ENCODE data around the gene LAMC2.
"Not testable (repeated sequence)": the region's sequence is repeated elsewhere in the genome, so short reads cannot be mapped to it uniquely, and the experiment has no call there.

LAMC2 gene

DNA sequence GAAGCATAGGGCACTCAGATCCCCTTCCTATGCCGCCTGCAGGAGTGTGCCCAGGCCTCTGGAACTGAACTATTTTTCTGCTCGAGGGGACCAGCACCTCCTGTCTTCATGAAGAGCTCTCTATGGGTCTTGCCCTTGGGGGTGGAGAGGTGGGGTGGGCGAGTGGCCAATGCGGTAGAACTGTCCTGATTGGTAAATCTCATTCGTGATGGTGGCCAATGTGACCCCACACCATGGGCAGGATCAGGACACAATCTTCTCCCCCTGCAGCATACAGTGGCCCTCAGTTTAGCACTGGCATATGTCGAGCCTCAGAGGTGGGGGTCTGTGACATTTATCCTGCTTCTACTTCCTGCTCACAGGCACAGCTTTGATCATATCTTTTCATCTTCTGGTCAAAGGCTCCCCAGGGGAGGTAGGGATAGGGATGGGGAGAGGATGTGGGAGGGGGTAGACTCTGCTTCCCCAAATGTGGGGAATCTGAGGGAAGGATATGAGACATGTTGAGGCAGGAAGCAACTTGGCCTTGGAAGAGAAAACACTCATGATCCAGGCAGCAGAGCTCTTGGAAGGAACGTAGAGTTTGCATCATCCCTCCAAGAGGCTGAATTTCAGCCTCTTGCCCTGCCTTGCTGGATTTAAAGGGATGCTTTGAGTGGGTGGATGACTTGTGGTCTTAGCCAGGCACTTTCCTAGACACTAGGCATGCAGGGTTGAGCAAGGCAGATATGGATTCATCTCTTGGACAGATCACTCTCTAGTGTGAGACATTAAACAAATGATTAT, 81.8 kb downstream of the LAMC2 start:
- no peak overlapping the region for H3K27ac ChIP-seq (ENCODE audit: low read depth, low read length)
- 89% methylated on average over 7 of the region's 7 CpGs for WGBS
- H3K36me3 ChIP-seq (ENCODE audit: insufficient read depth, low read length) = no peaks in the 10 kb centered on the region

DNA sequence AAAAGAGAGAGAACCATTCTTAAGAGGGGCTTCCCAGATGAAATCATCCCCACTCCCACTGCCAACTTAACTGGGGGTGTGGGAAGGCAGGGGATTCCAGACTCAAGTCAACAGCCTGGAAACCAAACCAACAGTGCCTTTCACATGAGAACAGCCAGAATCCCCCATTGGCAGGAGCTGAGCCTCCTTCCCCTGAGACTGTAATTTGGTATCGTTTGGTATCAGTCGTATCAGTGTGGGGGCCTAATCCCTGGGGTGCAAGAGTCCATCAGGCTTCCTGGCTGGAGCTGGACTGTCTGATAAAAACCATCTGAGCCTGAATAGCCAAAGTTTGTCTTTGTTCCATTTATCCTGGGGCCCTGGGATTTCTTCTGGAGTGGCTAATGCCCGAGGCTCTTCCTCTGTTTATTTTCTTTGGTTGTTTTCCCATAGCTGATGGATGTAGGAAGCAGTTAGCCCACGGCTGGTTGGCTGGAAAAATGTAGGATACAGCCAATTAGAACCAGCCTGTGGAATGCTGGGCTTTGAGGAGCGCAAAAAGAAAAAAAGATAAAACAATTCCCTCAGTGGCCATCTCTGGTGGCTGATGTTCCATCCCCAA, 84.6 kb downstream of the LAMC2 start:
- no peak overlapping the region for H3K27ac ChIP-seq (ENCODE audit: low read depth, low read length)
- 85% methylated on average over 5 of the region's 5 CpGs for WGBS
- no peaks in the 10 kb centered on the region for H3K4me1 ChIP-seq (ENCODE audit: insufficient read depth, low read length)

More for the DNA sequence above, 81.8 kb downstream of the LAMC2 start:
- no peak overlapping the region for H3K9ac ChIP-seq (ENCODE audit: low read depth, low read length)
- no peak overlapping the region for H3K4me3 ChIP-seq (ENCODE audit: low read length)
- H3K4me1 ChIP-seq (ENCODE audit: insufficient read depth, low read length) = no peaks in the 10 kb centered on the region
- no peaks in the 10 kb centered on the region for H3K9me3 ChIP-seq (ENCODE audit: insufficient read depth, low read depth, low read length)
- no peaks in the 10 kb centered on the region for H3K27me3 ChIP-seq (ENCODE audit: insufficient read depth, low read length)

DNA sequence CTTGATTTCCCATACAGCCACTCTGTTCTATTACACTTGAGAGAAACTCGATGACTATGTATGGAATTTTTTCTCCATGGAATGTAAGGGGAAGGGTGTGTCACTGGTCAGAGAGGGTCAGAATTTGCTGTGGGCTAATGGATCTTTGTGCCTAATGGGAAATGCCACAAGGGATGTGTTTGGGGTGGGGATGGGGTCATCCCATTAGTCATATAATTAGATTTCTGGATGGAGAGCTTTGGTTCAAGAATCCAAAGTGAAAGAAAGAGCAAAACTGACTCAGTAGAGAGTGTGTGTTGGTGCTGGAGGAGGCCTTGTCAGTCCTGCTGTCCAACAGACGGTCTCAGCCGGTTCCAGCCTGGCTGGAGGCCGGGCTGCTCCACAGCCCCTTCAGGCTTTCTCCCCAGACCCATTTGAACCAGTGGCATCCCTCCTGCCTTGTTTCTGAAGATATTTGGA, 86.4 kb downstream of the LAMC2 start:
- H3K9ac ChIP-seq (ENCODE audit: low read depth, low read length) = no peak overlapping the region
- no peaks in the 10 kb centered on the region for H3K36me3 ChIP-seq (ENCODE audit: insufficient read depth, low read length)
- H3K9me3 ChIP-seq (ENCODE audit: insufficient read depth, low read depth, low read length) = no peaks in the 10 kb centered on the region
- H3K4me3 ChIP-seq (ENCODE audit: low read length) = no peak overlapping the region
- no peaks in the 10 kb centered on the region for H3K27me3 ChIP-seq (ENCODE audit: insufficient read depth, low read length)
- WGBS = 92% methylated on average over 4 of the region's 4 CpGs
- H3K4me1 ChIP-seq (ENCODE audit: insufficient read depth, low read length) = 0 out of 2 replicates have a peak, but pooled peaks cover 4% of the 10 kb centered on the region
- no peak overlapping the region for H3K27ac ChIP-seq (ENCODE audit: low read depth, low read length)

More for the DNA sequence above, 84.6 kb downstream of the LAMC2 start:
- Histone ChIP-seq H3K4me3 (ENCODE audit: low read length) (no peak overlapping the region), H3K9me3 (ENCODE audit: insufficient read depth, low read depth, low read length) (no peaks in the 10 kb centered on the region), H3K9ac (ENCODE audit: low read depth, low read length) (no peak overlapping the region), H3K27me3 (ENCODE audit: insufficient read depth, low read length) (no peaks in the 10 kb centered on the region), H3K36me3 (ENCODE audit: insufficient read depth, low read length) (no peaks in the 10 kb centered on the region)

DNA sequence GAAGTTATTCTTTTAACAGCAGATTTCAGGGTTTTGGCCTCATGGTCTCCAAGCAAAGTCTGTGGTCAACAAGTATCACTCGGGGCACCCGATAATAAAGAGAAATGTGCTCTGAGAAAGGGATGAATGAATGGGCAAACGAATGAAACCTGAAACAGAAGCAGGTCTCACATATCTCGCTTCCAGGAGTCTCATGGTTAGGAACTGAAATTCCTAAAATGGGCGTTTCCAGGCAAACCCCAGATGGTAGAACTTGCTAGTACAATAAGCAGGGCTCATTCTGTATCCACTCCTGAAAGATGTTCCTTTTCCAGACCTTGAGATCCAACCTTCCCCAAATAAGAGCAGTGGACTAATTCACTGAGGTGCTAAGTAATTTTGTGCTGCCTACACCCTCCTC, 87.2 kb downstream of the LAMC2 start:
- 92% methylated on average over 5 of the region's 5 CpGs for WGBS
- Histone ChIP-seq H3K4me1 (ENCODE audit: insufficient read depth, low read length) (peaks cover 10% of the 10 kb centered on the region; the same call in 1 of the 2 replicates), H3K9me3 (ENCODE audit: insufficient read depth, low read depth, low read length) (no peaks in the 10 kb centered on the region), H3K27me3 (ENCODE audit: insufficient read depth, low read length) (no peaks in the 10 kb centered on the region), H3K9ac (ENCODE audit: low read depth, low read length) (no peak overlapping the region), H3K36me3 (ENCODE audit: insufficient read depth, low read length) (no peaks in the 10 kb centered on the region), H3K4me3 (ENCODE audit: low read length) (no peak overlapping the region), H3K27ac (ENCODE audit: low read depth, low read length) (no peak overlapping the region)

DNA sequence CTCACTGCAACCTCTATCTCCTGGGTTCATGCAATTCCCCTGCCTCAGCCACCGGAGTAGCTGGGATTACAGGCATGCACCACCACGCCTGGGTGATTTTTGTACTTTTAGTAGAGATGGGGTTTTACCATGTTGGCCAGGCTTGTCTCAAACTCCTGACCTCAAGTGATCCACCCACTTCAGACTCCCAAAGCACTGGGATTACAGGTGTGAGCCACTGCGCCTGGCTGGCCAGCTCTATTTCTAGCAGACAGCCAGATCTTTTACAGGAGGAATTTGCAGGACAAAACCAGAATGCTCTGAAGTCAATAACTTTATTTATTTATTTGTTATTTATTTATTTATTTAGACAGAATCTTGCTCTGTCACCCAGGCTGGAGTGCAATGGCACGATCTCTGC, 87.9 kb downstream of the LAMC2 start:
- not testable (repeated sequence) for H3K27me3 ChIP-seq (ENCODE audit: insufficient read depth, low read length); H3K27ac ChIP-seq (ENCODE audit: low read depth, low read length); H3K9me3 ChIP-seq (ENCODE audit: insufficient read depth, low read depth, low read length); H3K36me3 ChIP-seq (ENCODE audit: insufficient read depth, low read length); H3K4me3 ChIP-seq (ENCODE audit: low read length); H3K9ac ChIP-seq (ENCODE audit: low read depth, low read length)
- H3K4me1 ChIP-seq (ENCODE audit: insufficient read depth, low read length) = peaks cover 17% of the 10 kb centered on the region
- 98% methylated on average over 4 of the region's 4 CpGs for WGBS

DNA sequence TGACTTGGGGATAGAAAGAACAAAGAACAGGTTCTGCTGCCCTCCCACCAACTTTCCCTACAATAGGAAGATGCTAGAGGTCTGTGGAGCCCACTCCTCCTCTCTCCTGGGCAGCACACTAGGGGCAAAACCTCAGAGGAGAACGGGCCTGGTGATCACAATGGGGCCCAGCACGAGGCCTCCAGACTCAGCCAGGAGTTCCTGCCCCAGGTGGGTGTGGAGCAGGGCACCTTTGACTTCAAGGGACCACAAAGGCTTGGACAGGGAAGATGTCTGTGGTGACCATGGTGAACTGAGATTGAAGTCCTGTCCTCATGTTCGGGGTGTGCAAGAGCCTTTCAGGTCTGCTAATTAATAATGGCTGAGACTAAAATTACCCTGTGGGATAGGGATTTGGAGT, 88.8 kb downstream of the LAMC2 start:
- Histone ChIP-seq H3K27me3 (ENCODE audit: insufficient read depth, low read length) (no peaks in the 10 kb centered on the region), H3K9ac (ENCODE audit: low read depth, low read length) (no peak overlapping the region), H3K27ac (ENCODE audit: low read depth, low read length) (no peak overlapping the region), H3K4me3 (ENCODE audit: low read length) (no peak overlapping the region), H3K36me3 (ENCODE audit: insufficient read depth, low read length) (no peaks in the 10 kb centered on the region), H3K4me1 (ENCODE audit: insufficient read depth, low read length) (peaks cover 25% of the 10 kb centered on the region), H3K9me3 (ENCODE audit: insufficient read depth, low read depth, low read length) (no peaks in the 10 kb centered on the region)
- 86% methylated on average over 3 of the region's 3 CpGs for WGBS

DNA sequence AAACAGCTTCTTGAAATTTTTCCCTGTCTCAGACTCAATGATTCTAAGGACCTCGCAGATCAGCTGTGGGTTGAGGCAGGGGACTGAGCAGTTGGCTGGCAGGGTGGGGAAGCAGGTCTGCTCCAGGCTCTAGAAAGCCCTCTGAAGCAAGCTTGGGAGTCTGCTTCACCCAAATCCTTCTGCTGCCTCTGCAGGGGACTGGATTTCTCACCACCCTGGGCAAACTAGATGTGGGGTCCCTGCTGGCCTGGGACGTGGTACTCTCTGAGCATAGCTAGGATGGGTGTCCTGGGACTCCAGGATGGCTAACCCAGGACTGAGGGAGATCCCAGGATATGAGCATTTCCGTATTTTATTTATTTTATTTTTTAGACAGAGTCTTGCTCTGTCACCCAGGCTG, 89.3 kb downstream of the LAMC2 start:
- Histone ChIP-seq H3K9me3 (ENCODE audit: insufficient read depth, low read depth, low read length) (no peaks in the 10 kb centered on the region), H3K27me3 (ENCODE audit: insufficient read depth, low read length) (no peaks in the 10 kb centered on the region), H3K36me3 (ENCODE audit: insufficient read depth, low read length) (no peaks in the 10 kb centered on the region), H3K4me1 (ENCODE audit: insufficient read depth, low read length) (peaks cover 26% of the 10 kb centered on the region), H3K9ac (ENCODE audit: low read depth, low read length) (no peak overlapping the region), H3K27ac (ENCODE audit: low read depth, low read length) (no peak overlapping the region), H3K4me3 (ENCODE audit: low read length) (no peak overlapping the region)
- 93% methylated on average over 3 of the region's 3 CpGs for WGBS

DNA sequence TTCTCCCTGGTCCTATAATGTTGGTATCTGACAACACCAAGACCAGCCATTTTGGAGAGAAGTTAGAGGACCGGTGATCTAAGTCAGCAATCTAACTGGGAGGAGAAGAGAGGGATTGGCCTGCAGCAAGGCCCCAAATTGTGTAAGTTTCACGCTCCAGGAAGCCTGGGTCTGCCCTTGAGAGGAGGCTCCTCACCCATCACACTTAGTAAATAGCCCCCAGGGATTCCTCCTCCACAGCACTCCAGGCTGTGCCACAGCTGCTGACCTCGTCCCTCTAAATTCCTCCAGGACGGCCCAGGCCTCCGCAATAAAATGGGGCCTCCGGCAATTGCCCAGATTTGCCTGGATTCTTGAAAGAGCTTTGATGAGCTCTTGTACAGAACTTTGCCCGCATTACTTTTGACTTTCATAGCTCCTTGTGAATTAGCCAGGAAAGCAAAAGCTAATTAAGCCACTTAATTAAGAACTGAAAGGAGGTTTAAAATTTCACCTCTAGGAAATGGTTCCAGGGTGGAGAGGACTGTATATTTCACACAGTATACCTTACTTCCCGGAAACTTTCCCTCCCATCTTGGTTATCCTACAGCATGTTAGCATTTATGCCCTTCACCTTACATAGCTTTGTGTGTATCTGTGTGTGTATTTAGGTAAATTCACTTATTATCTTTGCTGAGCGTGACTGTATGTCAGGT, 90.5 kb downstream of the LAMC2 start:
- no peaks in the 10 kb centered on the region for H3K9me3 ChIP-seq (ENCODE audit: insufficient read depth, low read depth, low read length)
- no peaks in the 10 kb centered on the region for H3K27me3 ChIP-seq (ENCODE audit: insufficient read depth, low read length)
- peaks cover 26% of the 10 kb centered on the region for H3K4me1 ChIP-seq (ENCODE audit: insufficient read depth, low read length)
- H3K36me3 ChIP-seq (ENCODE audit: insufficient read depth, low read length) = no peaks in the 10 kb centered on the region
- H3K27ac ChIP-seq (ENCODE audit: low read depth, low read length) = no peak overlapping the region
- H3K9ac ChIP-seq (ENCODE audit: low read depth, low read length) = no peak overlapping the region
- H3K4me3 ChIP-seq (ENCODE audit: low read length) = no peak overlapping the region
- 83% methylated on average over 7 of the region's 9 CpGs for WGBS

DNA sequence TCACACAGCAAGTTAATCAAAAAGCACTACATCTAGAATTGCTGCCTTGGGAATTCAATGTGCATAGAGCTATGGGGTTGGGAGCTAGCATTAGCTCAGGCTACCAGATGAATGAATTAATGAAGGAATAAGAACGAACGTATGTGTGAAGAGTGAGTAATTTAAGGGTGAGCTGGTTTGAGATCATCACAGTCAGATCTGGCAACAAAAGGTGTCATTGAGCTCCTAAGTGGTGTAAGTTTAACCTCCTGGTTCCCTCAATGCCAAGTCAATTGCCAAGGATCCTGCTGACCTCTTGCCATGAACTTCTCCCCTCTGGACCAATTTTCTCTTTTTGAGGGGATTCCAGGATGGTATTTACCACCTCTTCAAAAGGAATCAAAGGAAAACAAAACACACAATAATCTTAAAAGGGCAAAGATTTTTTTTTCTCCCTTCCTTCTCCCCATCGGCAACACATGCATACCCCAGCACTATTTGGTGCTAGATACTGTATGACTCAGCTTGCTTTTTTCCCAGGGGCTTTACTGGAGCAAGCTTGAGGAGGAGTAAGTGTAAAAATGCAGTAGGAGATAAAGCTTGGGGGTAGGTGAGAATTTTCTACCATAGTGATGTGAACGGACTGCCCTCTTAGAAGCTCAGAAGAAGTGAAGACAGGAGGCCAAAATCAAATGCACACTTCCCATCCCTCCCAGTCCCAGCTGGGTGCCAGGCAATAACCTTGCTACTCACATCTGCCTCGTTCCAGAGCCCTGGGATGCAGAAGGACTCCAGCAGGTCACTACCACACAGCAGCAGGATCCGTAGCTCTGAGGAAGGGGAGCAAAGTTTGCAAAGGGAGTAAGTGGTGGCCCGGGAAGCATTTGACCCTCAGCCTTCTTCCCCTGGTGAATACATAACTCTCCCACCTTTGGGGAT, 92.0 kb downstream of the LAMC2 start:
- H3K4me3 ChIP-seq (ENCODE audit: low read length) = no peak overlapping the region
- no peaks in the 10 kb centered on the region for H3K36me3 ChIP-seq (ENCODE audit: insufficient read depth, low read length)
- 64% methylated on average over 7 of the region's 7 CpGs for WGBS
- H3K4me1 ChIP-seq (ENCODE audit: insufficient read depth, low read length) = peaks cover 35% of the 10 kb centered on the region
- no peaks in the 10 kb centered on the region for H3K9me3 ChIP-seq (ENCODE audit: insufficient read depth, low read depth, low read length)
- H3K27me3 ChIP-seq (ENCODE audit: insufficient read depth, low read length) = no peaks in the 10 kb centered on the region
- no peak overlapping the region; the same call in 1 of the 2 replicates for H3K27ac ChIP-seq (ENCODE audit: low read depth, low read length)
- no peak overlapping the region for H3K9ac ChIP-seq (ENCODE audit: low read depth, low read length)

DNA sequence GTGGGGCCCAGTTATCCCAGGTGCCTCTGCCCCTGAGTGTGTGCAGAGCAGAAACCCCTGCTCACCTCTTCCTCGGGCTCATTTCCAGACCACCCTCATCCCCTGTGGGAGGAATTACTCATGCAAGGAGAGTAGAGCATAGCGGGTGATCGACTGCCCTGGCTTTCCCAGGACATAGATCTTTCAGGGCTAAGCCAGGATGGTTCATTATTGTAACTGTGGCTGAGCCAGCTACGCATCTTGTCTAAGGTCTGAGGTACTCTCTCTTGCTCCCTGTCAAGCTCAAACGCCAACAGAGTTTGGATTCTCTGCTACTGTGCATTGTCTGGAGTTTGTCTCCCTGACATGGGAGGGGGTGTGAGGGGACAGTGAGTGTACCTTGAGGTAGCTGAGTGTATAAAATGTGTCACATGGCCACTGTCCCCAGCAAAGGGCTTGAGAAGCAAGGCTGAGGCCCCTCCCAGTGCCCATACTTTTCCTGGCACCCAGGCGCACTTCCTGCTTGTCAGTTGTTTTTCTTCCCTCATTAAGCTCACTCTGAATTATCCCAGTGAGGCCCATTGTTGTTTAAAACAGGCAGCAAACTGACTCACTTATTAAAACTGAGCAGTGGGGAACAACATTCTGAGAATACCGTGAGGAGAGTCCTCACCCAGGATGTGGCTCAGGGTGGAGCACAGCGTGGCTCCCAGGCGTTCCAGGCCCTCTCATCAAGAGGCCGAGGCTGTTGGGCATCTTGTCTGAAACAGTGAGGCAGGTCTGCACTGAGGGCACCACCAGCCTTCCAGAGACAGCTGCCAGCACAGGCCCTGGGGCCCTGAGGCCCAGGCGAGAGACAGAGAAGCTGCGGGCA, 92.9 kb downstream of the LAMC2 start:
- Histone ChIP-seq H3K9ac (ENCODE audit: low read depth, low read length) (0 out of 2 replicates have a peak overlapping the region, but pooled peaks have one; percentile 9), H3K4me1 (ENCODE audit: insufficient read depth, low read length) (peaks cover 35% of the 10 kb centered on the region), H3K27ac (ENCODE audit: low read depth, low read length) (peak overlapping the region; percentile 50; the same call in 1 of the 2 replicates), H3K4me3 (ENCODE audit: low read length) (no peak overlapping the region), H3K27me3 (ENCODE audit: insufficient read depth, low read length) (no peaks in the 10 kb centered on the region), H3K36me3 (ENCODE audit: insufficient read depth, low read length) (no peaks in the 10 kb centered on the region), H3K9me3 (ENCODE audit: insufficient read depth, low read depth, low read length) (no peaks in the 10 kb centered on the region)
- WGBS = 65% methylated on average over 12 of the region's 12 CpGs

All from HUES64 (cell line).